HG03432 (cell line): Measurements from ENCODE around the gene ZMYM4.
"Not testable (repeated sequence)": the region's sequence is repeated elsewhere in the genome, so short reads cannot be mapped to it uniquely, and the experiment has no call there.

Experiments used
- ATAC-seq: cut with Tn5 transposase; IDR thresholded peaks from one replicate; pipeline ENCODE4 v1.9.1; 2021; ENCODE audit warnings: mild to moderate bottlenecking, moderate library complexity; ENCODE audit not compliant: unreplicated experiment

ZMYM4 gene

GRCh38 chr1:35320937-35321336, 52.4 kb downstream of the ZMYM4 start:
- ATAC-seq, result no peak

DNA sequence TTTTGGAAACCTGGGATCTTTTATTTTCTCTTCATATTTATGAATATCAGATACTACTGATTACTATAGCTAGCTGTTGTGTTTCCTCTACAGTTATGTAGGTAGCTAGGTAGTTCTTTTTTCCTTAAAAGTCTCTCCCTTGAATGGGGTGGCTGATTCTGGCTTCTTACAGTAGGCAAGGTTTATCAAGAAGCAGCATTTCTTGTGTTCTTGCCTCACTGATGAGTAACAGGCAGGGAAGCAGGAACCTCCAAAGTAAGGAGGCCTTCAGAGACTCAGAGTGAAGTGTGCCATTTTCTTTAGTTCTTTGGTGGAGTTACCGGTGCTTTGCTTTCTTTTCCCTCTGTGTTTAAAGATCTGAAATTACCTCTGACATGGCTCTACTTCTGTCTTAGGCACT, 56.0 kb downstream of the ZMYM4 start:
- ATAC-seq, result no peak

DNA sequence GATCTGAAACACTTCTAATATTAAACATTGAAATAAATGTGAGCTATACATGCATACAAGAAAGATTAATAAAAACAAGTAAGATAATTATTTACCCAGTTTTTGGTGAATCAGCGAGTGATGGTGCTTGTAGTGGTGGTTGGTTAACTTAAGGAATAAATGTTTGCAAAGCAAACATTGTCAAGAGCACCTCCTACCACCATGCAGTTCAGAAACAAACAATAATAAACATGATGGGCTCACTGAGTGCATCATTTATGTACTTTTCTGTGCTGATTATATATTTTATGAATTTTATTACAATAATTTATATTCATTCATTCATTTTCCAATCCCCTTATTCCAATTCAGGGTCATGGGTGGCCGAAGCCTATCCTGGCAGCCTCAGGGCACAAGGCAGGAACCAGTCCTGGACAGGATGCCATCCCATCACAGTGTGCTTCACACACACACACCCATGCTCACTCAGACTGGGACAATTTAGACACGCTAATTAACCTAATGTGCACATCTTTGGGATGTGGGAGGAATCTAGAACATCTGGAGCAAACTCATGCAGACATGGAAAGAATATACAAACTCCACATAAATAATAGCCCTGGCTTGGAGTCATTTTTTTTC, 57.8 kb downstream of the ZMYM4 start:
- no peak for ATAC-seq

GRCh38 chr1:35331618-35332017, 63.1 kb downstream of the ZMYM4 start:
- ATAC-seq, result not testable (repeated sequence)

DNA sequence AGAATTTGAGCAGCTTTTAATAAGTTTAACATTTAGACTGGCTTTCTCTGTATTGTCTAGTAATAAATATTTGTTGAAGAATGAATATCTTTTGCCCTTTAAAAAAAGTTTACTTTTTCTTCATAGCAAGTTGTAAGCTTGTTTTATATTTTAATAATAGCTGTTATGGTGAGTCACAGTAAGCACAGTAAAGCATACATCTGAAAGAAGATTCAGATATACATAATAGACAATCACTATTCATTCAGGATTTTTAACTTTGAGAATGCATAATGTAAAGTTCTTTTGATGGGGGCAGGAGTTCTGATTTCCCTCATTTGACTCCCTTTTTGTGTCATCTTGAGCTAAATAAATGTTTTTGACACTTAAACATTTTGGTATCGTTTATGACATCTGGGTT, 66.0 kb downstream of the ZMYM4 start:
- no peak for ATAC-seq

DNA sequence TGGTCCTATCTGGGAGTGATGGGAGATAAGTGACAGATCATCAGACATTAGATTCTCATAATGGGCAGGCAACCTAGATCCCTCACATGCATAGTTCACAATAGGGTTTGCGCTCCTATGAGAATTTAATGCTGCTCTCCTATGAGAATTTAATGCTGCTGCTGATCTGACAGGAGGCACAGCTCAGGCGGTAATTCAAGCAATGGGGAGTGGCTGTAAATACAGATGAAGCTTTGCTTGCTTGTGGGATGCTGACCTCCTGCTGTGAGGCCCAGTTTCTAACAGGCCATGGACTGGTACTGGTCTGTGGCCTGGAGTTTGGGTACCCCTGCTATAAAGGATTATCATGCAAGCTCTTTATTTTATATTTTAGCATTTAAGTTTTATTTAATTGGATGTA, 72.0 kb downstream of the ZMYM4 start:
- ATAC-seq, result no peak

- ATAC-seq, result no peak
Measured at GRCh38 chr1:35345439-35345981, 77.0 kb downstream of the ZMYM4 start.

GRCh38 chr1:35350872-35351271, 82.4 kb downstream of the ZMYM4 start:
- no peak for ATAC-seq

DNA sequence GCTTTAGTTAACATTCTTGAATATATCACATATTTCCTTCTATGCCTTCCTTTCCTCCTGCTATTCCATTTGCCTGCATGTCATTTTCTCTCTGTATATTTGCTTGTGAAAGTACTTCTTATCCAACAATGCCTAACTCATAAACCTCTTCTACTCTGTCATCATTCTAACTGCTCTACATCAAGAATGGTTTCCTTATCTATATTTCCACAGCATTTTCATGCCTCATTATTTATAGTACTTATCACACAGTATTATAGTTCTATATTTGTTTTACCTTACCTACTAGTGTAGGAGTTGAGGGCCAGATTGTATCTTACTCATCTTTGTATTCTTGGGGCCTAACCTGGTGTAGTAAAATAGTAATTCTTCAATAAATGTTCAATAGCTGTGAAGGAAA, 91.5 kb downstream of the ZMYM4 start:
- ATAC-seq, result no peak

DNA sequence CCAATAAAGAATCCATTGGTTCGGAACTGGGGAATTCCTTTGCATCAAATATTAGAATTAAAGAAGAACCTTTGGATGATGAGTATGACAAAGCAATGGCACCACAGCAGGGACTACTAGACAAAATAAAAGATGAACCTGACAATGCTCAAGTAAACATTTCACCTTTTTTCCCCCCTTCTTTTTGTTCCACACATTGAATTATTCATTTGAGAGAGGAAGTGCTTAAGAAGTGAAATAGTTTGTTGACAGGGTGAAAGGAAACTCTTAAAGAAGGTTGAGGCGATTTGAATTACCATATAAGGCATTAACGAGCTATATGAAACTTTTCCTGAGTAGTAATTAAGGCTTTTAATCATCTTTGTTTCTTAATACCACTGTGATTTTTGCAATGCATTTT, 93.1 kb downstream of the ZMYM4 start:
- ATAC-seq, result no peak

DNA sequence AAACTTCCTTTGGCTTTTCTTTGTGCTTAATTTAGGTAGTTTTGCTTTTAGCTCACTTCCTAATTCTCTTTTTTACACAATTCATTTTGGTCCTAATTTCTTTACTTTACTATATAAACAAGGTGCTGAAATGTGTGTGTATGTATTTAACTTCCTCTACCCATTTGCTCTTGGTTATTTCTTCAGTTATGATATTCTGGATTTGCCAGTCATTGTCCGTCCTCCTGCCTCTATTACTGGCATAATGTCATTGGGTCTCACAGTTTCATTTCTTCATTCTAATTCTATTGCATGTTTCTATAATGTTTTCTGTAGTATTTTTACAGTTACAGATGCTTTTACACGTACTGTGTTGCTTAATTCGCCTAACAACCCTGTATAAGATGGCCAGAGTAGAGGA, 96.2 kb downstream of the ZMYM4 start:
- no peak for ATAC-seq

DNA sequence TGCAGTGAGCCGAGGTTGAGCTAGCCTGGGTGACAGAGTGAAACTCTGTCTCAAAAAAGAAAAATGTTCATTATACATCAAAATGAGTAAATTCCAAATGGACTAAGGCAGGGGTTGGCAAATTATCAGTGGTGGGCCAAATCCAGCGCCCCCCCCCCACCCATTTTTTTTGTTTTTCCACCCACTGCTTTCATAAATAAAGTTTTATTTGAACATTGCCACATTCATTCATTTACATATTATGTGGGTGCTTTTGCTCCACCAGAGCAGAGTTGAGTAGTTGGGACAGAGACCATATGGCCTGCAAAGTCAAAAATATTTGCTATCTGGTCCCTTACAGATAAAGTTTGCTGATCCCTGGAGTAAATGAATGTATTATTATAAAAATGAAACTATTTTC, 99.4 kb downstream of the ZMYM4 start:
- no peak for ATAC-seq

DNA sequence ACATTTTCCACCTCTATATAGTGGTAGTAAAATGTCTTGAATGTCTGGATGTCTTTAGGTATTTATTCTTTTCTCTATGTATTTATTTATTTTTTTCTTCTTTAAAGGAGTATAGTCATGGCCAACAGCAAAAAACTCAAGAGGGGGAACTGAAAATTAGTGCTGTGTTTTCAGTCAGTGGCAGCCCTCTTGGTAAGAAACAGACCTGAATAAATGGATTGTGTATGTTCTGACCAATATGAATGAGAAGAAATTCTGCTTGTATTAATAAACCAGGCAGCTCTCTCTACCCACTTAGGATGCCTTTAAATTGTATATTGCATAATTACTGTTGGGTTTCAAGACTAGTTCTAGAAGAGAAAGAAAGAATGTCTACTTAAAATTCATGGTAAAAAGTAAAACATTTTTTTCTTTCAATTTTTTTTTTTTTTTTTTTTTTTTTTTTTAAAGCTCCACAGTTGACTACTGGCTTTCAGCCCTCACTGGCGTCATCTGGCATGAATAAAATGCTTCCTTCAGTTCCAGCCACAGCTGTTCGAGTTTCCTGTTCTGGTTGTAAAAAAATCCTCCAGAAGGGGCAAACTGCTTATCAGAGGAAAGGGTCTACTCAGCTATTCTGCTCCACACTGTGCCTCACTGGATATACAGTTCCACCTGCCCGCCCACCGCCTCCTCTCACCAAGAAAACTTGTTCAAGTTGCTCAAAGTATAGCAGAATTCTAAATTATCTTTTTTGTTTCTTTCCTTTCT, 101.6 kb downstream of the ZMYM4 start:
- ATAC-seq, result no peak

DNA sequence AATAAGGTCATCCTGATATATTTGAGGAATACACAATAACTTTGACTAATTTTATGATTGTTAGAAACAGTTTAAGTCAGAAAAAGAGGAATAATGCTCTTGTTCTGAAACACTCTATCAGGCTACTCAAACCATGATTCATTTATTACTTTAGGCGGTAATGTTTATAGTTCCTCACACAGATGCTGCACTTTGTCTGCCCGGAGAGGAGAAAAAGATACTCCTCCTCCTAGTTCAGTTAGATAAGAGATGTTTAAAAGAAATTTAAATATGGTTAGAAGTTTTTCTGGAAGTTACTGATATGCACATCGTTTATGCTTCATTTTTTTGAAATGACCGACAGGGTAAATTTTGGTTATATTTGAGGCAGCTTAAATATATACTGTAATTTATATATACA, 103.0 kb downstream of the ZMYM4 start:
- ATAC-seq, result no peak

GRCh38 chr1:35377555-35377954, 109.0 kb downstream of the ZMYM4 start:
- no peak for ATAC-seq

GRCh38 chr1:35379317-35380000, 111.0 kb downstream of the ZMYM4 start:
- ATAC-seq, result no peak

GRCh38 chr1:35380111-35380510, 111.6 kb downstream of the ZMYM4 start:
- ATAC-seq, result not testable (repeated sequence)

GRCh38 chr1:35382107-35382506, 113.6 kb downstream of the ZMYM4 start:
- ATAC-seq, result no peak

GRCh38 chr1:35386290-35386689, 117.8 kb downstream of the ZMYM4 start:
- no peak for ATAC-seq

GRCh38 chr1:35386959-35387358, 118.5 kb downstream of the ZMYM4 start:
- no peak for ATAC-seq

DNA sequence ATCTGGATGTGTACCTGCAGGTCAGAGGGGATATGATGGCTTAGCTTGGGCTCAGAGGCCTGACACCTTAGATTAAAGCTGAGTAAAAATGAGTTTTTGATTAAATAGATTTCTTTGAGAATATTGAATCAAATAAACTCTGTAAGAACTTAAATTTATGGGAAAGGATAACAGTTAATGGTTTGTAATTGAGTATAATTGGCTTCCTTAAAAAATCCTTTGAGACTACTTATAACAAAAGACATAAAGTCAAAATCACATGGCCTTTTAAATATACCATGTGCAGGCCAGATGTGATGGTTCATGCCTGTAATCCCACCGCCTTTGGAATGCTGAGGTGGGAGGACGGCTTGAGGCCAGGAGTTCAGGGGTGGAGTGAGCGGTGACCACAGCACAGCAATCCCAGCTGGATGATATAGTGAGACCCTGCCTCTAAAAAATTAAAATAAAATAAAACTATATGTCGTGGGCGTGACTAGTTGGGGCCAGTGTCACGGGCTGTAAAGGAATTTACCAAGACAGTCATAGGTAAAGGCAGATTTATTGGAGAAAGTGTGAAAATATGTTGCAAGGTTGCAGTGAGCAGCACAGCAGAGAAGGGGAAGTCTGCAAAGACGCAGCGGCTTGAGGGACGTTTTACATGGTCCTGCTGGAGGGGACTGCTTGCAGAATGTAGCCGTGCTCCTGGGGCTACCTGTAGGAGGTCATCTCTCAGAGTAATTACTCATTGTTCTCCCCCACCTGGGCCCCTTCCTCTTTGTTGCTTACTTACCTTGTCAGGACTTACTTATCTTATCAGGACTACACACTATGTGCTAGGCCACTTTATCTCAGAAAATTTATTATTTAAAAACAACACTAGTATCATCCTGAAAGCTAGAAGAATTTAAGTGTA, 122.3 kb downstream of the ZMYM4 start:
- ATAC-seq, result no peak
